ENCODE measurements around the gene RNF175. TPM values are rescaled to one million over a fixed set of nuclear protein-coding genes. Genes with fewer than 3 reads are reported as not detected.
"Not testable (repeated sequence)": the region's sequence is repeated elsewhere in the genome, so short reads cannot be mapped to it uniquely, and the experiment has no call there.

The RNF175 gene
- total RNA-seq, 1 donor from 2014 or later = 2.3 TPM

- H3K4me3 ChIP-seq (ENCODE audit: low read depth, low read length) = no peak overlapping the region
- DNase-seq (ENCODE audit: low read depth) = no peak
- TF ChIP-seq CTCF (conservative IDR thresholded peaks at IDR 0.05; ENCODE audit: low read depth, low read length) = no peak
Observed at GRCh38 chr4:153669838-153670237, 90.0 kb downstream of the RNF175 start.

GRCh38 chr4:153668647-153669046 is 91.2 kb downstream of the RNF175 start:
- TF ChIP-seq CTCF (conservative IDR thresholded peaks at IDR 0.05; ENCODE audit: low read depth, low read length) = no peak
- no peak for DNase-seq (ENCODE audit: low read depth)
- no peak overlapping the region for H3K4me3 ChIP-seq (ENCODE audit: low read depth, low read length)

- H3K4me3 ChIP-seq (ENCODE audit: low read depth, low read length); DNase-seq (ENCODE audit: low read depth): not testable (repeated sequence)
Observed at GRCh38 chr4:153666505-153666904, 93.3 kb downstream of the RNF175 start.

GRCh38 chr4:153663667-153664066 is 96.2 kb downstream of the RNF175 start:
- H3K4me3 ChIP-seq (ENCODE audit: low read depth, low read length) = no peak overlapping the region
- no peak for DNase-seq (ENCODE audit: low read depth)
- TF ChIP-seq CTCF (conservative IDR thresholded peaks at IDR 0.05; ENCODE audit: low read depth, low read length) = no peak

GRCh38 chr4:153661908-153662307 is 97.9 kb downstream of the RNF175 start:
- no peak overlapping the region for H3K4me3 ChIP-seq (ENCODE audit: low read depth, low read length)
- TF ChIP-seq CTCF (conservative IDR thresholded peaks at IDR 0.05; ENCODE audit: low read depth, low read length) = no peak
- DNase-seq (ENCODE audit: low read depth) = no peak

GRCh38 chr4:153661215-153661822 is 98.5 kb downstream of the RNF175 start:
- no peak for TF ChIP-seq CTCF (conservative IDR thresholded peaks at IDR 0.05; ENCODE audit: low read depth, low read length)
- no peak for DNase-seq (ENCODE audit: low read depth)
- no peak overlapping the region for H3K4me3 ChIP-seq (ENCODE audit: low read depth, low read length)

Other genes starting within 250 kb of the RNF175 start
- gene TLR2, start 75.7 kb downstream of the RNF175 start, total RNA-seq = 13.8 and 14.8 TPM in 2 replicates
- not detected in 2 replicates for gene SFRP2, start 29.1 kb upstream of the RNF175 start, total RNA-seq